HepG2 (cell line): ENCODE data around the gene GNGT2. TPM values are rescaled to one million over a fixed set of nuclear protein-coding genes. Genes with fewer than 3 reads are reported as not detected.

Source experiments
- ATAC-seq: fragments of 200-7000 bp; cut with Tn5 transposase; 3 replicates; pipeline ENCODE4 v1.9.1; 2020; ENCODE audit warnings: mild to moderate bottlenecking, moderate library complexity
- BruUV-seq: library from RNA; stranded (reverse); fragments of 400-500 nt; replicated peaks from 2 replicates; lab custom pipeline; 2021; lab: Mats Ljungman, UMichigan
- CTCF ChIA-PET: fragments of 300-600 bp; formaldehyde crosslinking; extraction: SDS; loops from one replicate; lab custom pipeline; 2021; ENCODE audit warnings: low total read pairs, inconsistent platforms, low intra/inter-chr PET ratio; lab: Yijun Ruan, JAX
- POLR2A ChIA-PET: fragments of 350-600 bp; sonication (Branson Sonifier 250); formaldehyde crosslinking; loops from one replicate; lab custom pipeline; 2020; ENCODE audit warnings: antibody characterized with exemption, inconsistent platforms; lab: Yijun Ruan, JAX
- DNase-seq: peaks from one replicate; pipeline ENCODE4 v3.0.0-alpha.2; 2015; ENCODE audit warnings: low spot score
- FAIRE-seq: peaks from 3 replicates; lab custom pipeline; 2011; peaks lifted over from hg19 to GRCh38; lab: Jason Lieb, UNC
- H2AFZ ChIP-seq: one replicate; pipeline ENCODE4 v1.6.1; 2011; ENCODE audit warnings: low read length, inconsistent platforms
- H3K27ac ChIP-seq: fragments of 300-600 bp; 3 replicates; pipeline ENCODE4 v1.8.0; 2011; ENCODE audit warnings: mixed run types, mild to moderate bottlenecking, mixed read lengths, low read length, inconsistent platforms; ENCODE audit not compliant: insufficient read depth; ENCODE audit errors: extremely low read length
- H3K27me3 ChIP-seq, 2 experiments: fragments of 200-600 bp in 1 of 2; 2 replicates in 1 of 2; 3 replicates in 1 of 2; pipeline versions ENCODE4 v1.6.0 to v1.8.0; 2011; ENCODE audit warnings: low read length in 2 of 2, mild to moderate bottlenecking in 2 of 2, moderate library complexity in 2 of 2, inconsistent platforms in 1 of 2; ENCODE audit not compliant: insufficient read depth in 2 of 2, control insufficient read depth in 1 of 2
- H3K36me3 ChIP-seq, 2 experiments: fragments of 200-600 bp in 1 of 2; replicated peaks in 1 of 2; 2 replicates in 1 of 2; 3 replicates in 1 of 2; pipeline versions ENCODE4 v1.5.1 to v1.8.0; 2011; ENCODE audit warnings: low read length in 2 of 2, inconsistent platforms in 1 of 2; ENCODE audit not compliant: insufficient read depth in 2 of 2, control insufficient read depth in 1 of 2
- H3K4me1 ChIP-seq: 2 replicates; pipeline ENCODE4 v1.5.1; 2012; ENCODE audit warnings: low read length, inconsistent platforms; ENCODE audit not compliant: insufficient read depth
- H3K4me2 ChIP-seq: 2 replicates; pipeline ENCODE4 v1.6.0; 2011; ENCODE audit warnings: low read depth, low read length, inconsistent platforms
- H3K4me3 ChIP-seq, 3 experiments: fragments of 200-600 bp in 1 of 3; sonication (generic), shearing (Covaris generic) in 1 of 3; replicated peaks in 1 of 3; 2 replicates each; pipeline ENCODE4 v1.5.1; 2011 to 2016; ENCODE audit warnings: low read length in 3 of 3, inconsistent platforms in 2 of 3, low read depth in 2 of 3, mild to moderate bottlenecking in 2 of 3, control low read depth in 1 of 3, mixed read lengths in 1 of 3; ENCODE audit not compliant: insufficient read depth in 1 of 3
- H3K79me2 ChIP-seq: one replicate; pipeline ENCODE4 v1.6.1; 2011; ENCODE audit warnings: low read length, inconsistent platforms; ENCODE audit not compliant: insufficient read depth
- H3K9ac ChIP-seq: 2 replicates; pipeline ENCODE4 v1.6.0; 2011; ENCODE audit warnings: mild to moderate bottlenecking, low read depth, low read length, inconsistent platforms; ENCODE audit not compliant: insufficient read depth
- H3K9me3 ChIP-seq: 2 replicates; pipeline ENCODE4 v1.5.1; 2012; ENCODE audit warnings: mild to moderate bottlenecking, low read length
- H4K20me1 ChIP-seq: 2 replicates; pipeline ENCODE4 v1.6.0; 2011; ENCODE audit warnings: inconsistent platforms, mild to moderate bottlenecking, low read length, moderate library complexity; ENCODE audit not compliant: insufficient read depth
- AGO2 ChIP-seq: fragments of 200-400 bp; formaldehyde crosslinking; optimal IDR thresholded peaks from 2 replicates; pipeline ENCODE3; 2017; ENCODE audit warnings: mild to moderate bottlenecking, low read depth, low read length, moderate library complexity
- HMG20A ChIP-seq: IDR thresholded peaks from 2 replicates; pipeline ENCODE4 v1.6.1; 2016; ENCODE audit warnings: borderline replicate concordance
- KLF13 ChIP-seq: sonication (generic); formaldehyde crosslinking; IDR thresholded peaks from 2 replicates; pipeline ENCODE4 v1.4.0; 2020; ENCODE audit warnings: mild to moderate bottlenecking, missing genetic modification reagents
- NFKBIZ ChIP-seq: IDR thresholded peaks from 2 replicates; pipeline ENCODE4 v1.6.1; 2018; ENCODE audit warnings: missing genetic modification reagents, missing compliant biosample characterization
- NKX3-1 ChIP-seq: sonication (generic); formaldehyde crosslinking; IDR thresholded peaks from 2 replicates; pipeline ENCODE4 v1.5.0; 2020; ENCODE audit warnings: missing genetic modification reagents
- POLR2G ChIP-seq: fragments of 200-400 bp; formaldehyde crosslinking; IDR thresholded peaks from 2 replicates; pipeline ENCODE4 v1.6.1; 2018; ENCODE audit warnings: mild to moderate bottlenecking, low read depth, low read length, moderate library complexity
- PTBP1 ChIP-seq: fragments of 200-400 bp; formaldehyde crosslinking; IDR thresholded peaks from 2 replicates; pipeline ENCODE4 v1.6.1; 2018; ENCODE audit warnings: low read length, low read depth; ENCODE audit not compliant: poor library complexity, severe bottlenecking
- SETDB1 ChIP-seq: sonication (generic); formaldehyde crosslinking; IDR thresholded peaks from 2 replicates; pipeline ENCODE4 v1.5.1; 2020; ENCODE audit warnings: missing genetic modification reagents, mild to moderate bottlenecking, borderline replicate concordance
- SNAI1 ChIP-seq: sonication (generic); formaldehyde crosslinking; IDR thresholded peaks from 2 replicates; pipeline ENCODE4 v1.5.0; 2020; ENCODE audit warnings: mild to moderate bottlenecking, missing genetic modification reagents, borderline replicate concordance
- TEAD3 ChIP-seq: optimal IDR thresholded peaks from 2 replicates; pipeline ENCODE3; 2016; ENCODE audit warnings: borderline replicate concordance
- ZNF260 ChIP-seq: sonication (generic); formaldehyde crosslinking; IDR thresholded peaks from 2 replicates; pipeline ENCODE4 v1.4.0; 2020; ENCODE audit warnings: missing genetic modification reagents, low read depth, mild to moderate bottlenecking, borderline replicate concordance
- ZNF333 ChIP-seq: sonication (generic); formaldehyde crosslinking; IDR thresholded peaks from 2 replicates; pipeline ENCODE4 v1.4.0; 2020; ENCODE audit warnings: mild to moderate bottlenecking, missing genetic modification reagents, borderline replicate concordance
- ZNF557 ChIP-seq: sonication (generic); formaldehyde crosslinking; IDR thresholded peaks from 2 replicates; pipeline ENCODE4 v1.4.0; 2020; ENCODE audit warnings: missing genetic modification reagents
- ZNF644 ChIP-seq: IDR thresholded peaks from 2 replicates; pipeline ENCODE4 v1.6.1; 2016; ENCODE audit warnings: low read depth
- WGBS: methylation state at CpG from one replicate; pipeline ENCODE4 v1.1.6; 2017; ENCODE audit warnings: low lambda C conversion rate; 5-methylcytosine and 5-hydroxymethylcytosine counted together
- in situ Hi-C: cut with HindIII; loops from 2 replicates; pipeline ENCODE4 v1.10.0; 2017; ENCODE audit warnings: low pct_unique_long_range_greater_than_20kb; ENCODE audit not compliant: extremely low pct_ligation_motif_present
- intact Hi-C: fragments of 100-400 bp; cut with micrococcal nuclease; formaldehyde crosslinking; loops from one replicate; pipeline ENCODE4 v1.10.0; 2022; ENCODE audit not compliant: unreplicated experiment
- polyA plus RNA-seq, 8 experiments: library from polyadenylated mRNA; depleted of rRNA in 3 of 8; stranded (reverse) in 7 of 8; unstranded in 1 of 8; fragments of >200 nt; fragmentation: Illumina TruSeq in 4 of 8; extraction: Trizol in 4 of 8; gene quantifications; 2 replicates each; pipeline versions ENCODE4 v1.2.1 to v1.2.3, GENCODE V29; 2011 to 2016; ENCODE audit warnings: low read depth in 4 of 8, missing spikeins in 1 of 8, mixed read lengths in 1 of 8; ENCODE audit not compliant: insufficient read depth in 1 of 8
- total RNA-seq, 5 experiments: library from RNA; depleted of rRNA; stranded (reverse); fragments of >200 nt; fragmentation: Illumina TruSeq; extraction: Trizol; gene quantifications; 2 replicates each; pipeline ENCODE4 v1.2.3, GENCODE V29; 2016; ENCODE audit warnings: low read depth in 1 of 5
- TF ChIP-seq, protein P1 (sequence below): sonication (generic); formaldehyde crosslinking; IDR thresholded peaks from 2 replicates; pipeline ENCODE4 v1.4.0; 2020; ENCODE audit warnings: low read depth, missing genetic modification reagents
- TF ChIP-seq, protein P2 (sequence below): sonication (generic); formaldehyde crosslinking; IDR thresholded peaks from 2 replicates; pipeline ENCODE4 v1.8.1; 2023; ENCODE audit warnings: missing genetic modification reagents, inconsistent platforms, borderline replicate concordance
- TF ChIP-seq, protein P3 (sequence below): sonication (generic); formaldehyde crosslinking; IDR thresholded peaks from 2 replicates; pipeline ENCODE4 v1.4.0; 2020; ENCODE audit warnings: mild to moderate bottlenecking, missing genetic modification reagents

GNGT2 gene
- total and polyA plus RNA-seq, 2 of the 13 experiments (the other 11 are each of a cell fraction or from before 2014, with no cell fraction given), result not detected

DNA sequence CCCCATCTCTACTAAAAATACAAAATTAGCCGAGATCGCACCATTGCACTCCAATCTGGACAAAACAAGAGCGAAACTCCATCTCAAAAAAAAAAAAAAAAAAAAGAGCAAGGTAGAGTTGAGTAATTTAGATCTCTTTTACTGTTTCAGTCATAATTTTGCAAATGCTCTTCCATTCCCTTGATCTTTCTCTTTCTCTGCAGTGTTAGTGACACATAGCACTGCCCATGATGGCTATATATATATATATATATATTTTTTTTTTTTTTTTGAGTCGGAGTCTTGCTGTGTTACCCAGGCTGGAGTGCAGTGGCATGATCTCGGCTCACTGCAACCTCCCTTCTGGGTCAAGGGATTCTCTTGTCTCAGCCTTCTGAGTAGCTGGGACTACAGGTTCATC lies 32.4 kb upstream of the GNGT2 start:
- no TSS peak for BruUV-seq
- WGBS, result 50% methylated on average over 5 of the region's 5 CpGs
- peaks cover 0 to 14% of the 10 kb centered on the region in 2 experiments; a peak in 4 of 5 replicates for H3K27me3 ChIP-seq
- H3K9me3 ChIP-seq, result no peaks in the 10 kb centered on the region
- H3K36me3 ChIP-seq, result no peaks in the 10 kb centered on the region
- no peak overlapping the region for H3K4me2 ChIP-seq
- intact Hi-C loops (no loop called here), in situ Hi-C loops (no loop called here)
- H2AFZ ChIP-seq, result no peak overlapping the region
- no peaks in the 10 kb centered on the region for H3K79me2 ChIP-seq
- ChIA-PET CTCF (no interaction called here), POLR2A (no interaction called here)
- H3K4me1 ChIP-seq, result no peaks in the 10 kb centered on the region
- ATAC-seq (no peak), DNase-seq (no peak)
- H4K20me1 ChIP-seq, result no peaks in the 10 kb centered on the region
- TF ChIP-seq NKX3-1 (no peak), SNAI1 (CRISPR knock-in tag) (no peak), ZNF644 (CRISPR knock-in tag) (no peak), HMG20A (CRISPR knock-in tag) (no peak), ZNF260 (CRISPR knock-in tag) (no peak), SETDB1 (CRISPR knock-in tag) (no peak), TEAD3 (CRISPR knock-in tag) (no peak), POLR2G (no peak), KLF13 (CRISPR knock-in tag) (no peak), ZNF557 (CRISPR knock-in tag) (no peak), PTBP1 (no peak), NFKBIZ (CRISPR knock-in tag) (no peak), AGO2 (no peak), ZNF333 (CRISPR knock-in tag) (no peak)
- TF ChIP-seq, protein P1, sequence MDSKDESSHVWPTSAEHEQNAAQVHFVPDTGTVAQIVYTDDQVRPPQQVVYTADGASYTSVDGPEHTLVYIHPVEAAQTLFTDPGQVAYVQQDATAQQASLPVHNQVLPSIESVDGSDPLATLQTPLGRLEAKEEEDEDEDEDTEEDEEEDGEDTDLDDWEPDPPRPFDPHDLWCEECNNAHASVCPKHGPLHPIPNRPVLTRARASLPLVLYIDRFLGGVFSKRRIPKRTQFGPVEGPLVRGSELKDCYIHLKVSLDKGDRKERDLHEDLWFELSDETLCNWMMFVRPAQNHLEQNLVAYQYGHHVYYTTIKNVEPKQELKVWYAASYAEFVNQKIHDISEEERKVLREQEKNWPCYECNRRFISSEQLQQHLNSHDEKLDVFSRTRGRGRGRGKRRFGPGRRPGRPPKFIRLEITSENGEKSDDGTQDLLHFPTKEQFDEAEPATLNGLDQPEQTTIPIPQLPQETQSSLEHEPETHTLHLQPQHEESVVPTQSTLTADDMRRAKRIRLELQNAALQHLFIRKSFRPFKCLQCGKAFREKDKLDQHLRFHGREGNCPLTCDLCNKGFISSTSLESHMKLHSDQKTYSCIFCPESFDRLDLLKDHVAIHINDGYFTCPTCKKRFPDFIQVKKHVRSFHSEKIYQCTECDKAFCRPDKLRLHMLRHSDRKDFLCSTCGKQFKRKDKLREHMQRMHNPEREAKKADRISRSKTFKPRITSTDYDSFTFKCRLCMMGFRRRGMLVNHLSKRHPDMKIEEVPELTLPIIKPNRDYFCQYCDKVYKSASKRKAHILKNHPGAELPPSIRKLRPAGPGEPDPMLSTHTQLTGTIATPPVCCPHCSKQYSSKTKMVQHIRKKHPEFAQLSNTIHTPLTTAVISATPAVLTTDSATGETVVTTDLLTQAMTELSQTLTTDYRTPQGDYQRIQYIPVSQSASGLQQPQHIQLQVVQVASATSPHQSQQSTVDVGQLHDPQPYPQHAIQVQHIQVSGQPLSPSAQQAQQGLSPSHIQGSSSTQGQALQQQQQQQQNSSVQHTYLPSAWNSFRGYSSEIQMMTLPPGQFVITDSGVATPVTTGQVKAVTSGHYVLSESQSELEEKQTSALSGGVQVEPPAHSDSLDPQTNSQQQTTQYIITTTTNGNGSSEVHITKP (CRISPR knock-in tag), result no peak
- TF ChIP-seq, protein P2, sequence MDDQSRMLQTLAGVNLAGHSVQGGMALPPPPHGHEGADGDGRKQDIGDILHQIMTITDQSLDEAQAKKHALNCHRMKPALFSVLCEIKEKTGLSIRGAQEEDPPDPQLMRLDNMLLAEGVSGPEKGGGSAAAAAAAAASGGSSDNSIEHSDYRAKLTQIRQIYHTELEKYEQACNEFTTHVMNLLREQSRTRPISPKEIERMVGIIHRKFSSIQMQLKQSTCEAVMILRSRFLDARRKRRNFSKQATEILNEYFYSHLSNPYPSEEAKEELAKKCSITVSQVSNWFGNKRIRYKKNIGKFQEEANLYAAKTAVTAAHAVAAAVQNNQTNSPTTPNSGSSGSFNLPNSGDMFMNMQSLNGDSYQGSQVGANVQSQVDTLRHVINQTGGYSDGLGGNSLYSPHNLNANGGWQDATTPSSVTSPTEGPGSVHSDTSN (CRISPR knock-in tag), result no peak
- TF ChIP-seq, protein P3, sequence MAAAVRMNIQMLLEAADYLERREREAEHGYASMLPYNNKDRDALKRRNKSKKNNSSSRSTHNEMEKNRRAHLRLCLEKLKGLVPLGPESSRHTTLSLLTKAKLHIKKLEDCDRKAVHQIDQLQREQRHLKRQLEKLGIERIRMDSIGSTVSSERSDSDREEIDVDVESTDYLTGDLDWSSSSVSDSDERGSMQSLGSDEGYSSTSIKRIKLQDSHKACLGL (CRISPR knock-in tag), result no peak
- TF ChIP-seq, all 625 proteins: peak for 0
- no peak for FAIRE-seq
- no peak overlapping the region for H3K27ac ChIP-seq
- no peak overlapping the region for H3K9ac ChIP-seq
- no peak overlapping the region for H3K4me3 ChIP-seq
